BLaER1 treated with 17β-estradiol and CSF1 and Interleukin-3, amounts not matched to agents 10 nM and 100 nM (cell line): Measurements from ENCODE around the gene CS.

ENCODE experiments used
- H3K27ac ChIP-seq, 11 experiments: shearing (Covaris generic); formaldehyde crosslinking; 2 replicates each; pipeline ENCODE4 v1.8.1; 2022
- H3K27me3 ChIP-seq, 11 experiments: shearing (Covaris generic); formaldehyde crosslinking; 2 replicates each; pipeline ENCODE4 v1.8.1; 2022
- H3K36me3 ChIP-seq, 11 experiments: shearing (Covaris generic); formaldehyde crosslinking; 2 replicates each; pipeline ENCODE4 v1.8.1; 2022
- H3K4me1 ChIP-seq, 10 experiments: shearing (Covaris generic); formaldehyde crosslinking; 2 replicates each; pipeline ENCODE4 v1.8.1; 2022
- H3K4me2 ChIP-seq, 11 experiments: shearing (Covaris generic); formaldehyde crosslinking; 2 replicates each; pipeline ENCODE4 v1.8.1; 2022
- H3K4me3 ChIP-seq, 10 experiments: shearing (Covaris generic); formaldehyde crosslinking; 2 replicates each; pipeline ENCODE4 v1.8.1; 2022
- H3K9ac ChIP-seq, 11 experiments: shearing (Covaris generic); formaldehyde crosslinking; 2 replicates each; pipeline ENCODE4 v1.8.1; 2022
- H3K9me3 ChIP-seq, 11 experiments: shearing (Covaris generic); formaldehyde crosslinking; replicated peaks in 1 of 11; 2 replicates each; pipeline ENCODE4 v1.8.1; 2022
- H4K20me1 ChIP-seq, 11 experiments: shearing (Covaris generic); formaldehyde crosslinking; 2 replicates each; pipeline ENCODE4 v1.8.1; 2022
- Cebpa-rat ChIP-seq, 11 experiments: shearing (Covaris generic); IDR thresholded peaks; 2 replicates each; pipeline ENCODE4 v1.8.1; 2022

CS gene

DNA sequence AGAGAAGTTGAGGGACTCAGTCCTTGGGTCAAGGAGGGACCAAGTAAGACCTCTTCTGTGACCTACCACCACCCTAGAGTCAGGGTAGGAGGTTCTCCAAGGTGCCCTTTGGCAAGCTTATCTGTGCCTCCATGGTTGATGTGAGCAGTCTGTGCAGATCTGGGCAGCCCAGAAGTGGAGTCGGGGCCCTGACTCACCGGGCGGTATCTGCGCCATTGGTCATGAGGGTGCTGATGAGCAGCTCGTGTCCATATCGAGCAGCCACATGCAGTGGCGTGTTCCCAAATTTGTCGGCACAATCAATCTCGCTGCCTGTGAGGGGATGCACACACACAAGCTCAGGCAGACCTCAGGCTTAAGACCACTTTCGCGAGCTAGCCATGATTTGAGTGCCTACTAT, 47.0 kb downstream of the CS start:
- Histone ChIP-seq H3K36me3 (peaks cover 83 to 92% (median 90%) of the 10 kb centered on the region in 11 experiments), H4K20me1 (peaks cover 0 to 54% (median 30%) of the 10 kb centered on the region in 11 experiments; a peak in 17 of 22 replicates), H3K27me3 (no peaks in the 10 kb centered on the region), H3K4me2 (no peak overlapping the region), H3K27ac (no peak overlapping the region), H3K4me3 (no peak overlapping the region), H3K4me1 (peaks cover 13 to 20% (median 17%) of the 10 kb centered on the region in 10 experiments), H3K9me3 (no peaks in the 10 kb centered on the region), H3K9ac (no peak overlapping the region)
- no peak for TF ChIP-seq Cebpa-rat (IDR thresholded peaks at IDR 0.05)

DNA sequence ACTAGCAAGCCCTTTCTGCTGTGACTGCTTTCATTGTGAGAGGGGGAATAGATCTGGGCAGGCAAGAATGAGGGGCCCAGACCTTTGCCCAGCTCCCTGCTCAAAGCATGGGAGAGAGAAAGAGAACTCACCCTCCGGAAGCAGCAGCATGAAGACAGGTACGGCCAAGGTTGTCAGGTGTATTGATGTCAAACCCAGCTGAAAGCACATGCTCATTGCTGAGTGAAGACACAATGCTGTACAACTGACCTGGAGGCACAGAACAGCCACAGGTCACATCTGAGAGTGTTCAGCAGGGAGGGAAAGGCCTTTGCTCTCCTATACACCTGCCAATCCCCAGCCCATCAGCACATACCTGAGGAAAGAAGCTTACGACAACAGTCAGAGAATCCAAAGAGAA, 47.5 kb downstream of the CS start:
- H3K36me3 ChIP-seq, result peaks cover 88 to 96% (median 94%) of the 10 kb centered on the region in 11 experiments
- H3K27me3 ChIP-seq, result no peaks in the 10 kb centered on the region
- H3K9me3 ChIP-seq, result no peaks in the 10 kb centered on the region
- no peak overlapping the region for H3K27ac ChIP-seq
- H3K4me2 ChIP-seq, result no peak overlapping the region
- H3K4me1 ChIP-seq, result peaks cover 13 to 20% (median 17%) of the 10 kb centered on the region in 10 experiments
- no peak overlapping the region for H3K4me3 ChIP-seq
- no peak for TF ChIP-seq Cebpa-rat (IDR thresholded peaks at IDR 0.05)
- H4K20me1 ChIP-seq, result peaks cover 0 to 58% (median 30%) of the 10 kb centered on the region in 11 experiments; a peak in 17 of 22 replicates
- H3K9ac ChIP-seq, result no peak overlapping the region

DNA sequence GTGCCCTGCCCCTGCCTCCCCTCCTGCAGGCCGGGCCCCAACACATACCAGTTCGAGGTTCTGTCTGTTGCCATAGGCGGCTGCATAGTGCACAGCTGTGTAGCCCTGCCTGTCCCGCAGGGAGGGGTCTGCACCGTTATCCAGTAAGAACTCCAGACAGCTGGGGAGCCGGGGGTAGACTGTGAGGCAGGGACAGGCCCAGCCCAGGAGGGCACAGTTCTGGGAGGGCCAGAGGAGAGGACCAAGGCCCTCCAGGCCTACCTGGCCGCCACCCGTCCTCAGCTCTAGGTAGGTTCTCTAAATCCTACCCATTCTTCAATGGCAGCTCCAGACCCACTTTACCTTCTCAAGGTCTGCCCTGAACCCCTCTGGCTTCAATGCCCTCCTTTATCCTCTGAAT, 51.4 kb downstream of the CS start:
- no peak overlapping the region for H3K4me2 ChIP-seq
- H4K20me1 ChIP-seq, result peaks cover 0 to 51% (median 17%) of the 10 kb centered on the region in 11 experiments; a peak in 13 of 22 replicates
- no peaks in the 10 kb centered on the region for H3K9me3 ChIP-seq
- H3K27ac ChIP-seq, result no peak overlapping the region
- H3K36me3 ChIP-seq, result peaks cover 97 to 100% (median 99%) of the 10 kb centered on the region in 11 experiments
- no peaks in the 10 kb centered on the region for H3K27me3 ChIP-seq
- no peak overlapping the region; a peak in 2 of 22 replicates for H3K9ac ChIP-seq
- TF ChIP-seq Cebpa-rat (IDR thresholded peaks at IDR 0.05), result no peak
- no peak overlapping the region for H3K4me3 ChIP-seq
- no peaks in the 10 kb centered on the region for H3K4me1 ChIP-seq

DNA sequence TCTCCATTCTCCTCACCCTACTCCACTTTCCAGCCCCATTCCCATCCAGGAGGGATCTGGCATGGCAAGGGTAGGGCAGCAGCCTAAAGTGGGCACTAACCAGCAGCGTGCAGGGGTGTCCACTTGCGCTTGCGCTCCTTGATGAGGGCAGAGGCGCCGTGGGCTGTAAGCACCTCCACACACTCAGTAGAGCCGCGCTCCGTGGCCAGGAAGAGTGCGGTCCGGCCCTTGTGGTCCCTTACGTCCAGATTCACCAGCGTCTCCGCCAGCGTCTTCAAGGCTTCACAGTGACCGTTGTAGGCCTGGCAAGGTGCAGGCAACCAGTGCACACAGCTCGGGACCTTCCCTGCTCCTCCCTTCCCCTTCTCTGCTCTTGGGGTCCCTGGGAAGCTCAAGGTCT, 52.2 kb downstream of the CS start:
- H3K9ac ChIP-seq, result no peak overlapping the region
- TF ChIP-seq Cebpa-rat (IDR thresholded peaks at IDR 0.05), result no peak
- no peaks in the 10 kb centered on the region for H3K4me1 ChIP-seq
- peaks cover 97 to 100% (median 99%) of the 10 kb centered on the region in 11 experiments for H3K36me3 ChIP-seq
- H4K20me1 ChIP-seq, result peaks cover 0 to 51% (median 21%) of the 10 kb centered on the region in 11 experiments; a peak in 14 of 22 replicates
- no peak overlapping the region for H3K4me3 ChIP-seq
- no peaks in the 10 kb centered on the region for H3K27me3 ChIP-seq
- H3K9me3 ChIP-seq, result no peaks in the 10 kb centered on the region
- H3K27ac ChIP-seq, result no peak overlapping the region
- H3K4me2 ChIP-seq, result no peak overlapping the region

DNA sequence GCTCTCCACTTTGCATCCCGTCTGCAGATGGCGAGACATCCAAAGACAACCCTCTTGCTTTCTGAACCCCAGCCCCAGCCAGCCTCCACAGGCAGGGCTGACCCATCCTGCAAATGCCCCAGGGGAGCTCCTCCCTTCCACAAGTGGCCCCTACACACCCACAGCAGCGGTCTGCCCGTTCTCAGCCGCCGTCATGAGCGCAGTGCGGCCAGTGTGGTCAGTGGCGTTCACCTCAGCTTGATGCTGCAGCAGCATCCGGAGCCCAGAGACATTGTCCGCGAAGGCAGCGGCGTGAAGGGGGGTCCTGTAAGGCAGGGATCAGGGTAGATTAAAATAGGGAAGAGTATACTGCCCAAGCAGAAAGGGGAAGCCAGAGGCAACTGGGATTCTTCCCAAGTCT, 55.6 kb downstream of the CS start:
- Histone ChIP-seq H4K20me1 (peaks cover 0 to 73% (median 20%) of the 10 kb centered on the region in 11 experiments; a peak in 14 of 22 replicates), H3K4me1 (no peaks in the 10 kb centered on the region), H3K4me2 (no peak overlapping the region), H3K9me3 (no peaks in the 10 kb centered on the region), H3K36me3 (peaks cover 96 to 99% (median 98%) of the 10 kb centered on the region in 11 experiments), H3K27me3 (no peaks in the 10 kb centered on the region), H3K27ac (no peak overlapping the region), H3K9ac (no peak overlapping the region), H3K4me3 (no peak overlapping the region)
- no peak for TF ChIP-seq Cebpa-rat (IDR thresholded peaks at IDR 0.05)

DNA sequence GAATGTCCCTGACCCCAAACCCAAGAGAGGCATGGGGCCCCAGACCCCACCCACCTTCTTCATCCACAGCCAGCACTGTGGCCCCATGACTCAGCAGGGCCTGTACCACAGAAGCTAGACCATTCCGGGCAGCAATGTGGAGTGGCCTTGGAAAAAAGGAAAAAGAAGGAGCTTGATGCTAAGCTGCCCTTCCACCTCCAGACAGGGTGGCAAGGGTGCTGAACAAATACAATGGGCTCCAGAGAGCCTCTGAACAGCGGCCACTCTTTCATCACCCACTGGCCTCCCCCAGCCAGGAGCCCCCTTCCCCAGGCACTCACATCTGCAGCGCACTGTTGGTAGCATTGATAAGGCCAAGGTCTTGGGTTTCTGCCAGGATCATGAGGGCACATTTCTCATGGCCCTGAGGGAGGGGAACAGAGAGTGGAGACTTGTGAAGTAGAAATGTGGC, 56.4 kb downstream of the CS start:
- H3K9ac ChIP-seq, result 0 out of 22 replicates have a peak overlapping the region, but pooled peaks of 1 of the 11 experiments have one; percentile 11
- TF ChIP-seq Cebpa-rat (IDR thresholded peaks at IDR 0.05), result no peak
- H3K9me3 ChIP-seq, result no peaks in the 10 kb centered on the region
- H3K4me2 ChIP-seq, result no peak overlapping the region
- H3K4me3 ChIP-seq, result no peak overlapping the region
- H3K27ac ChIP-seq, result no peak overlapping the region
- no peaks in the 10 kb centered on the region for H3K27me3 ChIP-seq
- peaks cover 0 to 78% (median 20%) of the 10 kb centered on the region in 11 experiments; a peak in 13 of 22 replicates for H4K20me1 ChIP-seq
- H3K36me3 ChIP-seq, result peaks cover 92 to 99% (median 97%) of the 10 kb centered on the region in 11 experiments
- H3K4me1 ChIP-seq, result no peaks in the 10 kb centered on the region

DNA sequence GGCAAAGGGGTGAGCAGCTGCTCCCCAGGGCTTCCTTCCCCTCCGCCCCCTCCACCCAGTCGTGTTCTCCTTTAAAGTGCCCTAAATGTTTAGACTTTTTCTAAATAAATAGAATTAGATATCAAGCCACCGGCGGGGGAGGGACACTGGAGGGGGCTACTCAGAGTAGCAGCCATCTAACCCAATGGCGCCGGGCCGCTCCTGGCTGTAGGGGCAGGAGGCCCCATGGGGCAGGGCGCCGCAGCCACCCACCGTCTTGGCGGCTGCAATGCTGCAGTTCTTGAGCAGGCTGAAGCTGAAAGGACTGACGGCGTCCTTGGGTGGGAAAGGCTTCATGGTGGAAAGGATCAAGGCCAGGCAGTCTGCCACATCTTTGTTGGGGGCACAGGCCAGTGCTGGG, 57.1 kb downstream of the CS start:
- H3K27me3 ChIP-seq, result no peaks in the 10 kb centered on the region
- H3K27ac ChIP-seq, result no peak overlapping the region
- peaks cover 84 to 96% (median 91%) of the 10 kb centered on the region in 11 experiments for H3K36me3 ChIP-seq
- peak overlapping the region in 1 of 11 experiments; percentile 11; a peak in 2 of 22 replicates for H3K9ac ChIP-seq
- H3K4me1 ChIP-seq, result no peaks in the 10 kb centered on the region
- H4K20me1 ChIP-seq, result peaks cover 0 to 72% (median 19%) of the 10 kb centered on the region in 11 experiments; a peak in 13 of 22 replicates
- no peak for TF ChIP-seq Cebpa-rat (IDR thresholded peaks at IDR 0.05)
- H3K9me3 ChIP-seq, result no peaks in the 10 kb centered on the region
- H3K4me3 ChIP-seq, result no peak overlapping the region
- no peak overlapping the region for H3K4me2 ChIP-seq

DNA sequence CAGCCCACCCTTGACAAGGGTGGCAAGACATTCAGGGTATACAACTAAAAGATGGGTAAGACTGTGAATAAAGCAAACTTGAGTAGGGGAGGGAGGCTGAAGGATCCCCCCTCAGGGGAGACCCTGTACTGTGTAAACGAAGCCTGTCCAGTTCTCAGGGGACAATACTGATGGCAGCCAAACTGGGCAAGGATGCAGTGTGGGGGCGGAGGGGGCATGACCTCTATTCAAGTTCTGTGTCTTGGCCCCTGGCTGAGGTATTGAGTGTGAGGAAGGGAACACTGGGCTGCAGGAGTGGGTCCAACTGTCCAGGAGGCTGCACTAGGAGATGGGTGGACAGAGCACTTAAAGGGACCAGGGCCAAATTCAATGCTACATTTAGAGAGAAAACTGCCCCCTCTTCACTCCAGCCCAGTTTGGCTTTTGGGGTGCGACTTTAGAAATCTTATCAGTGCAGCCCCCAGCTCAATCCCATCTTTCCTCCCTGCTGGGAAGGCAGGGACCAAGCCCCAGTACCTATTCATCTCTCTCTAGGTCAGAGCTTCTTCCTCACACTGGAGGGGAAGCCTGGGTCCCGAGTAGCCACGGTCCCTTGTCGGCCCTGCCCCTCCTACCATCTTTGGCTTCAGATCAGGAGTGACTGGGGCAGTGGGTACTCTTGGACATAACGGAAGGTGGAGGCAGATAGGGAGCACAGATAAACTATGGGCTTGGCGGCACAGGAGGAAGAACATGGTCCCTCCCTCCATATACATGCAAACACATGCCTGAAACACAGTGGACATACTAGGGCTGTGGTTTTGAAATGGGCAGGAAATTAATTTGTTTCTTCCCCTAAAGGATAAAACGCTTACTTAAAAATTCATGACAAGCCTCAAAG, 58.5 kb downstream of the CS start:
- Histone ChIP-seq H3K27ac (no peak overlapping the region), H3K27me3 (no peaks in the 10 kb centered on the region), H3K9me3 (no peaks in the 10 kb centered on the region), H3K36me3 (peaks cover 80 to 97% (median 90%) of the 10 kb centered on the region in 11 experiments), H3K4me3 (no peak overlapping the region), H3K9ac (no peak overlapping the region), H3K4me1 (no peaks in the 10 kb centered on the region), H3K4me2 (no peak overlapping the region), H4K20me1 (peaks cover 0 to 76% (median 19%) of the 10 kb centered on the region in 11 experiments; a peak in 13 of 22 replicates)
- no peak for TF ChIP-seq Cebpa-rat (IDR thresholded peaks at IDR 0.05)

DNA sequence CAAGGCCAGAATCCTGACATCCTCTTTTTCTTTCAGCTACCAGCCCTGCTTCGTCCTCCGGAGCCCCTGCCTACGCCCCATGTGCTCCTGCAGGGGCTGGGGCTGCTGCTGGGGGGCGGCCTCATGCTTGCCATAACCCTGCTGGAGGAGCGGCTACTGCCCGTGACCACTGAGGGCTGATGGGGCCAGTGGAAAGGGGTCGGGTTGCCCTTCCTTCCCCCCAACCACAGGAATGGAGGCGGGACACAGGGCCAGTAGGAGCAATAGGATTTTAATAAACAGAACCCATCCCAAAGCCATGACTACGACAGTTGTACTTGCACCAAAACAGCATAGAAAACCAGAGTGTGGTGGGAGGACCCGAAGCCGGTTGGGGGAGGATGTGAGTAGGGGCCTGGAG, 62.6 kb downstream of the CS start:
- TF ChIP-seq Cebpa-rat (IDR thresholded peaks at IDR 0.05), result no peak
- Histone ChIP-seq H3K9ac (no peak overlapping the region), H3K4me1 (no peaks in the 10 kb centered on the region), H3K36me3 (peaks cover 43 to 64% (median 58%) of the 10 kb centered on the region in 11 experiments), H3K4me2 (no peak overlapping the region), H3K27me3 (no peaks in the 10 kb centered on the region), H3K9me3 (no peaks in the 10 kb centered on the region), H4K20me1 (peaks cover 0 to 55% (median 9%) of the 10 kb centered on the region in 11 experiments; a peak in 10 of 22 replicates), H3K27ac (no peak overlapping the region), H3K4me3 (no peak overlapping the region)
